Right cardiac atrium (tissue), 5 donors: ENCODE results near the gene TRIM66. TPM values are rescaled to one million over a fixed set of nuclear protein-coding genes. Genes with fewer than 3 reads are reported as not detected.

Experiments
- ATAC-seq, 2 donors: fragments of 200-7000 bp; cut with Tn5 transposase; one replicate each; pipeline versions ENCODE4 v1.8.0 to v1.9.1; 2020; ENCODE audit warnings: moderate library complexity in 2 of 2, mild to moderate bottlenecking in 1 of 2
- DNase-seq, 3 donors: peaks; one replicate each; pipeline ENCODE4 v3.0.0-alpha.2; 2020
- H3K27ac ChIP-seq: one replicate; pipeline ENCODE4 v1.5.1; 2013; ENCODE audit warnings: mild to moderate bottlenecking, low read length, control low read depth, moderate library complexity
- H3K27me3 ChIP-seq: one replicate; pipeline ENCODE4 v1.6.1; 2013; ENCODE audit not compliant: control insufficient read depth, insufficient read depth
- H3K4me1 ChIP-seq: one replicate; pipeline ENCODE4 v1.6.1; 2013; ENCODE audit warnings: low read length; ENCODE audit not compliant: control insufficient read depth, insufficient read depth
- H3K4me3 ChIP-seq: one replicate; pipeline ENCODE4 v1.5.1; 2013; ENCODE audit warnings: low read length, control low read depth
- H3K9me3 ChIP-seq: one replicate; pipeline ENCODE4 v1.6.1; 2013; ENCODE audit warnings: low read length; ENCODE audit not compliant: control insufficient read depth
- WGBS: extraction: QIAGEN DNeasy Blood & Tissue Kit; methylation state at CpG from one replicate; pipeline ENCODE4 v1.1.7; 2013; 5-methylcytosine and 5-hydroxymethylcytosine counted together
- intact Hi-C, 4 donors: fragments of 100-400 bp; cut with DNase I; formaldehyde crosslinking; loops; one replicate each; pipeline versions ENCODE4 v1.11.0 to v1.14.0; 2022 to 2023
- polyA plus RNA-seq: library from polyadenylated mRNA; stranded (reverse); fragments of 200-250 nt; gene quantifications from one replicate; pipeline ENCODE4 v1.2.3, GENCODE V29; 2013
- total RNA-seq, 4 donors: library from RNA; stranded (reverse); fragmentation: NEBNext Ultra II Directional; extraction: Animal tissue kit (Norgen Biotek cat#: 25700); gene quantifications; one replicate each; pipeline ENCODE4 v1.2.1, GENCODE V29; 2021
- donor health status: healthy with polysubstance abuse.
- donor health status: DM: no; HTN: yes; CAD: no.
- donor health status: DM: no; HTN: no; CAD: no.
- donor health status: DM: no; HTN: yes; CAD: no; lungs with severe emphysema.
- donor health status: DM: yes; HTN: yes; CAD: no.

The TRIM66 gene
- total and polyA plus RNA-seq, 5 donors = 1.6 to 3.6 (median 2.5) TPM

DNA sequence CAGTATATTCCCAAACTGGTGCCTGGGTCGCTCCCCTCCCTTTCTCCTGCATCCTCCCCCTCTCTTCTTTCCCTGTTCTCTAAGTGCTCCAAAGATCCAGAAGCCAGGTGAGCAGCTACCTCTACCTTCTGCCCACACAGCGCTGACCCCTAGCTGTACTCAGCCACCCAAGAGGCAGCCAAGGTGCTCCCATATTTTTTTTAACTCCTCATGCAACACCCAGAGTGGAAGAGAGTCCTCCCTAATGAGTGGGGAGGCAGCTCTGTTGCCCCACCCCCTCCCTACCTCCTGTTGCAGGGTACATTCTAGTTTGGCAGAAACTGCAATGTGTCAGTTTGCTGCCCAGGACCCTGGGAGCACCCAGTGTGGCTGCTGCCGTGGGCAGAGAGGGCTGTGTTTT is 40.3 kb upstream of the TRIM66 start:
- intact Hi-C loops = no loop called here
- Histone ChIP-seq H3K4me1 (peaks cover 55% of the 10 kb centered on the region), H3K27me3 (no peaks in the 10 kb centered on the region), H3K4me3 (no peak overlapping the region), H3K9me3 (no peaks in the 10 kb centered on the region), H3K27ac (no peak overlapping the region)
- ATAC-seq (no peak), DNase-seq (no peak)
- WGBS = 71% methylated on average over 3 of the region's 3 CpGs

DNA sequence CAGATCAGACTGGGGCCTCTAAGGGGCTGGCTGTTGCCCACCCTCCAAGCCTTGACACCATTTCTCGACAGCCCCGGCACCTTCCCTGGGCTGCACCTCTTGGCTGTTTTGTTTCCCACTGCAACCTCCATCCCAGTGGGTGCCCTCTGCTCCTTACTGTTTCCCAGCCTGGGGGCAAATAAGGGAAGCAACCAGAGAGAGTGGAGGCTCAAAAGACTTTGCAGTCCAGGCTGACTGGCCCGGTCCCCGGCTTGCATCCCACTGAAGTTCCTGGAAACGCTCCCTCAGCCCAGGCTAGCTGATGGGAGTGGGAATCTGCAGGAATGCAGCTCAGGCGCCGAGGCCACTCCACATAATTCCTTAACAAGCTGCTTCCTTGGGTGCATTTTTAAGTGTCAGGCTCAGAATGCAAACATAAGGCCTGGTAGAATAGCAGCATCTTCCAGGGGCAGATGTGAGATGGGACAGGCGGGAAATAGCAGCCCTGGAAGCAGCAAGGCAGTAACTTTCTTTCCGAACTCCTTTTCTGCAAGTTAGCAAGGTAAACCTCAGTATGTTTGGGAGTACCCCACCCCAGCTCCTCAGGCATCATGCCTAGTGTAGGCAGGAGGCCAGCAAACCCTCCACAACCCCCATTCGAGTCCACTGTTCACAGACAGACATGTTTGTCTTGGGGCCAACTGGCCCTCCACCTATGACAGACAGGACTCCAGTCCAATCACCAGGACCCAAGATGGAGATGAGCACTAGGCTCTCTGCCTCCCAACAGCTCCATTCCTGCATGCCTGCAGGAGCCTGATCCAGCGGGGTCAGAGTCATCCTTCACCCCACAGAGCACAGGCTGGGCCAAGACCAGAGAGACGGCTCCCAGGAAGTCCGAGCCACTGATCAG is 39.4 kb upstream of the TRIM66 start:
- WGBS = 44% methylated on average over 13 of the region's 13 CpGs
- peaks cover 57% of the 10 kb centered on the region for H3K4me1 ChIP-seq
- H3K27me3 ChIP-seq = no peaks in the 10 kb centered on the region
- intact Hi-C loops = no loop called here
- no peak overlapping the region for H3K4me3 ChIP-seq
- ATAC-seq = no peak
- H3K27ac ChIP-seq = peak overlapping the region; percentile 84
- peak in 1 of 3 donors; percentile 63 for DNase-seq
- H3K9me3 ChIP-seq = no peaks in the 10 kb centered on the region

DNA sequence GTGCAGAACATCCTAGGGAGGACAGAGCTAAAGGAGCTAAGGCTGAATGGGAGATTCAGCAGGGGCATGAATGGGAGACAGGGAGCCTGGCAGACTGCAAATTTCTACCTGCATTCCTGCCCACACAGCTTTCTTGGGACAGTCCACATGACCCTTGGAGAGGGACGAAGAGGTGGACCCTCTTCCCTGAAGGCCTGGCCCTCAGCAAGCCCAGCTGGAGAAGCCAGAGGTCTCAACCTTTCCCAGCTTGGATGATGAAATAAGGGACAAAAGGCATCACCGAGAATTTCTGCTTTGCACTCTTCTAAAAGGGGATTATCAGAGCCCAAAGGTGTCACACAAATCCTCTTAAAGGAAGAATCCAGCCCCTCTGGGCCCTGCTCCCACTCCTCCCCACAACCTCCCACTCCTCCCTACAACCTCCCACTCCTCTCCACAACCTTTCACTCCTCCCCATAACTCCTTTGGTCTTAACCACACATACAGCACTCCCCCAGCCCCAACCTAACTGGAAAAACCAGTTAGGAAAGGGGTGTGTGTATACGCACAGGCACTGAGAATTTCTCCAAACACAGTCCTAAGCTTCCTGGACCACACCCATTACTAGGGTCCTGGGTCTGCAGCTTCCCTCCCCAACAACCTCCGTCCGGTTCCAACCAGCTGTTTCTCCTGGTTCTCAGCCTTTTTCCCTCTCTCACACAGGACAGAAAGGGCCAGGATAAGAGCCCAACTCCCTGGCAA is 38.6 kb upstream of the TRIM66 start:
- ATAC-seq = no peak
- intact Hi-C loops = no loop called here
- peaks cover 54% of the 10 kb centered on the region for H3K4me1 ChIP-seq
- WGBS = 29% methylated on average over 5 of the region's 5 CpGs
- no peak overlapping the region for H3K4me3 ChIP-seq
- DNase-seq = no peak
- H3K27ac ChIP-seq = peak overlapping the region; percentile 84
- H3K9me3 ChIP-seq = no peaks in the 10 kb centered on the region
- no peaks in the 10 kb centered on the region for H3K27me3 ChIP-seq

DNA sequence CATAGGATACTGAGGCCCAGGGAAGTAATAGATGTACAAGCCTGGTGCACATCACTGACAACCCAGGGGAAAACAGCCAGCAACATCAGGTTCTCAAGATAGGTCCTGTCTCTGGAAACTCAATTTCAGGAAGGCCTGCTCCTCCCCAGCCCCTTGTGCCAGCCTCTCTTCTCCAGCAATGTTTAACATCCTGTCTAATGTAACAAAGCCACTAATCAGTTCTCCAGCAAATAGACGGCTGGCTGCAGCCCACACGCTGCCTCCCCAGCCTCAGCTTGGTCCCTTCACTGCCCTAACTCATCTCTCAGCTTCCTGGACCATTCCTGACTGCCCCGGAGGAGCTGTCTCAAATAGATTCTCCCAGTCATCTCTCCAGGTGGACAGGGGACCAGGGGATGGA is 37.9 kb upstream of the TRIM66 start:
- ATAC-seq (no peak), DNase-seq (no peak)
- intact Hi-C loops = no loop called here
- H3K4me1 ChIP-seq = peaks cover 56% of the 10 kb centered on the region
- H3K4me3 ChIP-seq = no peak overlapping the region
- 42% methylated on average over 3 of the region's 3 CpGs for WGBS
- peak overlapping the region; percentile 99 for H3K27ac ChIP-seq
- H3K27me3 ChIP-seq = no peaks in the 10 kb centered on the region
- no peaks in the 10 kb centered on the region for H3K9me3 ChIP-seq

DNA sequence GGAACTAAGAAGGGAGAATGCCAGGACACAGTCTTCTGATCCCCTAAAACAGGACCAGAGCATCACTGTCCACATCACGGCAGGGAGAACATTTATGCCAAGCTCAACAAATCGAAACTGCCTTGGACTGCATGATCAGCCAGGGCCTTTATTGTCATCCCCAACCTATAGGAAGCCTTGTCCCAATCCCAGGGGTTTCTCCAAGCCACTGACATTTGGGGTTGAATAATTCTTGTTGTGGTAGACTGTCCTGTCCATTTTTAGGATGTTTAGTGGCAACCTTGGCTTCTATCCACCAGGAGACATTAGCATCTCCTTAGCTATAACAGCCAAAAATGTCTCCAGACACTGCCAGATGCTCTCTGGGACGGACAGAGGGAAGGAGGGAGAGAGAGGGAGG is 37.3 kb upstream of the TRIM66 start:
- ATAC-seq = no peak

DNA sequence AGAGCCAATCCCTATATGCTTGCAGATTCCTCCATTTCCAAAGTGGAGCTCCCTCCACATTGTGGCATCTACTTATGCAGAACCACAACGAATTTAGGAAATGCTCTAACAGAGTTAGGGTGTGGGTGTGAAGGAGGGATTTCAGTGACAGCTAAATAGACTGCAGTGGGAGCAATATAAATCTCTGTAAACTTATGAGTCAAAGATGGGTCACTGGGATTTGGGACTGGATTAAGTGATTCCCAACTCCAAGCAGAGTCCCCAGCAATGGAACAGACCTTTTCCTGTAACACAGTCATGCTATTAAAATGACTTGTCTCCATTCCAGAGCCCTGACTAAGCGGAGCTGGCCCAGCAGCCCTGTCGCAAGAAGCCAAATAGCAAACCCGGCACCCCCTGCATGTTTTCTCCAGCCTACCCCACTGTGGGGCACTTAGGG is 36.8 kb upstream of the TRIM66 start:
- Histone ChIP-seq H3K27ac (peak overlapping the region; percentile 99), H3K4me3 (no peak overlapping the region), H3K9me3 (no peaks in the 10 kb centered on the region), H3K4me1 (peaks cover 61% of the 10 kb centered on the region), H3K27me3 (no peaks in the 10 kb centered on the region)
- ATAC-seq (peak; percentile 72 to 78), DNase-seq (peak; percentile 66 to 76 (median 75))
- intact Hi-C loops = no loop called here
- WGBS = 19% methylated on average over 4 of the region's 4 CpGs

More for the DNA sequence above, 37.3 kb upstream of the TRIM66 start:
- Histone ChIP-seq H3K4me1 (peaks cover 59% of the 10 kb centered on the region), H3K9me3 (no peaks in the 10 kb centered on the region), H3K4me3 (no peak overlapping the region), H3K27ac (peak overlapping the region; percentile 99), H3K27me3 (no peaks in the 10 kb centered on the region)
- DNase-seq = no peak
- 31% methylated on average over 3 of the region's 3 CpGs for whole genome bisulfite sequencing
- intact Hi-C loops = no loop called here

DNA sequence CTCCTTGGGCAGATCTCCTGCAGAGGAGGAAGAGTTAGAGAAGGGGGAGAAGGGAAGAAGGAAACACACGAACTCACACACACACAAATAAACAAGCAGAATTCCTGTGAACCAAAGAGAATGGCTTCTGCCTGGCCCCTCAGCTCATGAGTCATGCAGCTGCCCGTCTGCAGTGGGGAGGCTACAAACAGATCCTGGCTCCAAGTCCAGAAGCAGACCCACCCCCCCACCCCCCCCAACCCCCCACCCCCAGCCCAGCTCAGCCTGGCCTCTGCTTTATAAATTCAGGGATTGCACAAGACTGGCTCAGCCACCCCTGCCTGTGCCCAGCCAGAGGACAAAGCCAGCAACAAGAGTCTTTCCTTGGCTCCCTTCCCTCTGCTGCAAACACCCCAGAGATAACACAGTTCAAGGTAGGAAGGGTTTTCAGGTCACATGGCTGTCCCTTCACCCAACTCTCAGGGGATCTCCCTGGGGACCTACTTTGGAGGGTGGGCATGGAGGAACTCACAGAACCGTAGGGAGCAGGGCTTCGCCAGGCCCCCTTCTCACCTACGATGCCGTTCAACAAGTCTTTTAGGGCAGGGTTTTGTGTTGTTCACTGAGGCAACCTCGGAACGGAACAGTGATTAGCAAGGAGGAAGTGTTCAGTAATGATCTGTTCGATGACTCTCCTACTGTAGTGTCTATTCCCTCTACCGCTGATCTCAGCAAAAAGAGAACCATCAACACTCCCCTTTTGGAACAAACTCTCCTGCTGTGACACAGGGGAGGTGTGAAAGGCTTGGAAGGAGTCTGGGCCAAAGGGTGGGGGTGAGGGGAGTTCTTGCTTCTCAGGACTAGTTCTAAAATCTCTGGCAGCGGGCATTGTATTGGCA is 35.6 kb upstream of the TRIM66 start:
- peak; percentile 60 to 82 (median 76) for DNase-seq
- intact Hi-C loops = no loop called here

DNA sequence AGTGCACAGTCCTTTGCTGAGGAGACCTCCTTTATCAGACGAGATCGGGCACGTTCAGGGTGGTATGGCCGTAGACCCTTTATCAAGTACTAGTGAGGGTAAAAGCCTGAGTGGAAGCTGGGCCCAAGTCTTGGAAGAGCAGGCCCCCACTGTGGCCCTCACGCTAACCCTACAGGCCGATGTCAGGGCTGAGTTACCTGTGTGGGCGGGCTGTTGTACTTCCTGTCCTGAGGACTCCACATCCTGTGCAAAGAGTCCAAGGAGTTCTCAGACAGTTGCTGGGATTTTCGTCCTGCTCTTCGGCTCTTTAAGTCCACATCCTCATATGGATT is 35.0 kb upstream of the TRIM66 start:
- DNase-seq (no peak), ATAC-seq (no peak)
- WGBS = 50% methylated on average over 9 of the region's 9 CpGs
- no peak overlapping the region for H3K4me3 ChIP-seq
- no peaks in the 10 kb centered on the region for H3K27me3 ChIP-seq
- H3K4me1 ChIP-seq = peaks cover 59% of the 10 kb centered on the region
- intact Hi-C loops = no loop called here
- peak overlapping the region; percentile 82 for H3K27ac ChIP-seq
- H3K9me3 ChIP-seq = no peaks in the 10 kb centered on the region

More for the DNA sequence above, 35.6 kb upstream of the TRIM66 start:
- Histone ChIP-seq H3K27me3 (no peaks in the 10 kb centered on the region), H3K9me3 (no peaks in the 10 kb centered on the region), H3K4me1 (peaks cover 59% of the 10 kb centered on the region), H3K4me3 (no peak overlapping the region), H3K27ac (peak overlapping the region; percentile 99)
- ATAC-seq = peak; percentile 73 to 74
- WGBS = 24% methylated on average over 11 of the region's 11 CpGs

DNA sequence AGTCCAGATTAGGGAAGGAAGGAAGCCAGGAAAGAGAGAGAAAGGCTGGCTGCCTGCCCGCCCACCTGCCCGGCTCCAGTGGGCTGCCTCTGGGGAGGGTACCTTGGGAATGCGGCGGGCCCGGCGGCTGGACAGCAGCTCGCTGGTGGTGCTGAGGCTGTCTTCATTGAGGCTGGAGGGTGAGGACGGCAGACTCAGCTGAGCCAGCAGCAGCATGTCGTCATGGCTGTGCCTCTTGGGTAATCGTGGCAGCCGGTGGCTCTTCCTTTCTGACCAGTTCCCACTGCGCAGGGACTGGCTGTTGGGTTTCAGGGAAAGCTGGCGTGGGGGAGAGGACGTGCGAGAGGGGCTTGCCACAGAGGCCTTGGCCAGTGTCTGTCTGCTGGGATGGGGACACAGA is 33.0 kb upstream of the TRIM66 start:
- ATAC-seq (no peak), DNase-seq (peak; percentile 58 to 74 (median 67))
- peaks cover 42% of the 10 kb centered on the region for H3K4me1 ChIP-seq
- H3K27me3 ChIP-seq = no peaks in the 10 kb centered on the region
- peak overlapping the region; percentile 3 for H3K27ac ChIP-seq
- no peak overlapping the region for H3K4me3 ChIP-seq
- no peaks in the 10 kb centered on the region for H3K9me3 ChIP-seq
- WGBS = 58% methylated on average over 15 of the region's 15 CpGs
- intact Hi-C loops = no loop called here

DNA sequence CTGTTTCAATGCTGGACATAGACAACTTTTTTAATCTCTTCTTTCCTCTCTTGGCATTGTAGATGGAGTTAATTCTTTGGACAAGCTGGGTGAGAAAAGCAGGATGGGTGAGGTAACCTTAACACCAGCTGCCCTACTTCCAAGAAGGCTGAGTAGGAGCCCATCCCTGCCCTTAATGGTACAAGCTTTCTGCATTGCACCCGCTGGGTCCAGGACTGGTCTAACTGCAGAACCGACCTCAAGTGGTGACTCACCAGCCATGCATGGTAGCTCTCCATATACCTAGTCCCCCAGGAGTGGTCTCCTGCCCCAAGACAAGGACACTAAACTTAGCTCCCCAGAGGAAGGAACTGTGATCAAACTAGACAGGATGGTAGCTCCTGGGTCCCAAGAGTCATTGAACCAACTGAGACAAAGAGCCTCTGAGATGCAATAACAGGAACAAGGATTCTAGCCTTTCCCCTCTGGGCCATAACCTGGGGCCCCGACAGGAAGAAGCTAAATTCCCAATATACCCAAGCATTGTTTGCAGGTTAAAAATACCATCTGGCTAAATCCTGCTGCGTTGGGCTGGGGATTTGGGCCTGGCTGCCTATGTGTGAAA is 32.3 kb upstream of the TRIM66 start:
- no peak overlapping the region for H3K4me3 ChIP-seq
- no peaks in the 10 kb centered on the region for H3K9me3 ChIP-seq
- H3K27me3 ChIP-seq = no peaks in the 10 kb centered on the region
- intact Hi-C loops = no loop called here
- DNase-seq (no peak), ATAC-seq (no peak)
- WGBS = 56% methylated on average over 4 of the region's 4 CpGs
- peak overlapping the region; percentile 19 for H3K27ac ChIP-seq
- H3K4me1 ChIP-seq = peaks cover 34% of the 10 kb centered on the region
